Esophagus muscularis mucosa (tissue), 4 donors: ENCODE measurements around the gene PDXK. TPM values are rescaled to one million over a fixed set of nuclear protein-coding genes. Genes with fewer than 3 reads are reported as not detected.

ENCODE experiments used
- DNase-seq: peaks from one replicate; pipeline ENCODE4 v3.0.0-alpha.2; 2017; ENCODE audit errors: extremely low spot score
- H3K27ac ChIP-seq, 4 donors: fragments of 200-600 bp; sonication (generic); replicated peaks in 1 of 4; 1 replicate in 3 of 4; 2 replicates in 1 of 4; pipeline ENCODE4 v1.5.1; 2016 to 2019; ENCODE audit warnings: mild to moderate bottlenecking in 1 of 4
- H3K27me3 ChIP-seq, 4 donors: fragments of 200-600 bp; sonication (generic); one replicate each; pipeline versions ENCODE4 v1.5.1 to v1.6.0; 2016 to 2019
- H3K36me3 ChIP-seq, 4 donors: fragments of 200-600 bp; sonication (generic); one replicate each; pipeline ENCODE4 v1.5.1; 2016 to 2019
- H3K4me1 ChIP-seq, 4 donors: fragments of 200-600 bp; sonication (generic); one replicate each; pipeline ENCODE4 v1.5.1; 2016 to 2019
- H3K4me3 ChIP-seq, 4 donors: fragments of 200-600 bp; sonication (generic); 1 replicate in 2 of 4; 2 replicates in 2 of 4; pipeline ENCODE4 v1.5.1; 2016 to 2019; ENCODE audit warnings: mild to moderate bottlenecking in 4 of 4, moderate library complexity in 1 of 4
- H3K9me3 ChIP-seq, 4 donors: fragments of 200-600 bp; sonication (generic); 1 replicate in 3 of 4; 2 replicates in 1 of 4; pipeline ENCODE4 v1.5.1; 2016 to 2019
- CTCF ChIP-seq, 3 experiments: fragments of 200-600 bp in 2 of 3; fragments of 450-650 bp in 1 of 3; sonication (generic) in 2 of 3; IDR thresholded peaks; one replicate each; pipeline ENCODE4 v1.5.1; 2017 to 2019; ENCODE audit warnings: antibody characterized with exemption in 3 of 3, mild to moderate bottlenecking in 2 of 3, moderate library complexity in 1 of 3
- EP300 ChIP-seq: sonication (generic); formaldehyde crosslinking; IDR thresholded peaks from one replicate; pipeline ENCODE4 v1.6.1; 2017; ENCODE audit warnings: antibody characterized with exemption
- POLR2A ChIP-seq: fragments of 450-650 bp; IDR thresholded peaks from one replicate; pipeline ENCODE4 v1.6.1; 2017; ENCODE audit warnings: antibody characterized with exemption, moderate library complexity, mild to moderate bottlenecking, low read depth
- POLR2AphosphoS5 ChIP-seq, 2 donors: sonication (generic); formaldehyde crosslinking; IDR thresholded peaks; one replicate each; pipeline ENCODE4 v1.6.1; 2017; ENCODE audit warnings: antibody characterized with exemption in 2 of 2
- WGBS: methylation state at CpG from one replicate; pipeline ENCODE4 v1.1.5; 2018; 5-methylcytosine and 5-hydroxymethylcytosine counted together
- intact Hi-C: fragments of 100-400 bp; cut with DNase I; formaldehyde crosslinking; loops from one replicate; pipeline ENCODE4 v1.15.1; 2023
- total RNA-seq, 4 donors: library from RNA; depleted of rRNA; stranded (reverse); fragments of >200 nt; gene quantifications; one replicate each; pipeline versions ENCODE4 v1.1.0 to v1.2.1, GENCODE V29; 2016

PDXK gene
- total RNA-seq, 4 donors from 2014 or later, result 22.4 to 40.9 (median 31.8) TPM

GRCh38 chr21:43797925-43798715, 79.2 kb downstream of the PDXK start:
- Histone ChIP-seq H3K4me3 (no peak overlapping the region), H3K9me3 (no peaks in the 10 kb centered on the region), H3K36me3 (peaks cover 70 to 100% (median 100%) of the 10 kb centered on the region in 4 donors), H3K27me3 (no peaks in the 10 kb centered on the region), H3K27ac (no peak overlapping the region), H3K4me1 (no peaks in the 10 kb centered on the region)
- no peak for DNase-seq
- WGBS, result 88% methylated on average over 23 of the region's 30 CpGs
- intact Hi-C loops, result no loop called here
- TF ChIP-seq POLR2AphosphoS5 (IDR thresholded peaks at IDR 0.05) (no peak), POLR2A (no peak), CTCF (IDR thresholded peaks at IDR 0.05) (no peak), EP300 (no peak)

GRCh38 chr21:43799301-43799840, 80.4 kb downstream of the PDXK start:
- Histone ChIP-seq H3K9me3 (no peaks in the 10 kb centered on the region), H3K27ac (no peak overlapping the region), H3K36me3 (peaks cover 82 to 100% (median 100%) of the 10 kb centered on the region in 4 donors), H3K4me1 (no peaks in the 10 kb centered on the region), H3K27me3 (no peaks in the 10 kb centered on the region), H3K4me3 (no peak overlapping the region)
- 75% methylated on average over 6 of the region's 19 CpGs for WGBS
- no peak for DNase-seq
- TF ChIP-seq EP300 (no peak), POLR2AphosphoS5 (IDR thresholded peaks at IDR 0.05) (no peak), POLR2A (no peak), CTCF (IDR thresholded peaks at IDR 0.05) (no peak)
- intact Hi-C loops, result no loop called here

GRCh38 chr21:43800124-43800523, 81.2 kb downstream of the PDXK start:
- H3K27me3 ChIP-seq, result no peaks in the 10 kb centered on the region
- intact Hi-C loops, result no loop called here
- no peak overlapping the region for H3K4me3 ChIP-seq
- no peak for TF ChIP-seq POLR2A
- no peak for TF ChIP-seq POLR2AphosphoS5 (IDR thresholded peaks at IDR 0.05)
- no peak for TF ChIP-seq CTCF (IDR thresholded peaks at IDR 0.05)
- no peak for TF ChIP-seq EP300
- 92% methylated on average over 17 of the region's 17 CpGs for WGBS
- no peak for DNase-seq
- H3K27ac ChIP-seq, result no peak overlapping the region
- no peaks in the 10 kb centered on the region for H3K9me3 ChIP-seq
- no peaks in the 10 kb centered on the region for H3K4me1 ChIP-seq
- peaks cover 78 to 98% (median 95%) of the 10 kb centered on the region in 4 donors for H3K36me3 ChIP-seq

- H3K27me3 ChIP-seq, result no peaks in the 10 kb centered on the region
- no peak for DNase-seq
- H3K9me3 ChIP-seq, result no peaks in the 10 kb centered on the region
- H3K36me3 ChIP-seq, result peaks cover 74 to 94% (median 91%) of the 10 kb centered on the region in 4 donors
- 91% methylated on average over 7 of the region's 14 CpGs for WGBS
- H3K4me1 ChIP-seq, result no peaks in the 10 kb centered on the region
- TF ChIP-seq POLR2AphosphoS5 (IDR thresholded peaks at IDR 0.05), result no peak
- TF ChIP-seq POLR2A, result no peak
- TF ChIP-seq CTCF (IDR thresholded peaks at IDR 0.05), result no peak
- no peak for TF ChIP-seq EP300
- H3K27ac ChIP-seq, result no peak overlapping the region
- intact Hi-C loops, result no loop called here
- H3K4me3 ChIP-seq, result no peak overlapping the region
Observed at GRCh38 chr21:43800566-43800965, 81.6 kb downstream of the PDXK start.
